CD4-positive, alpha-beta memory T cell (primary cell): Measurements from ENCODE around the gene PRDX5. TPM values are rescaled to one million over a fixed set of nuclear protein-coding genes. Genes with fewer than 3 reads are reported as not detected.

ENCODE experiments used
- CTCF ChIA-PET: fragments of 350-600 bp; sonication (Branson Sonifier 250); formaldehyde crosslinking; loops from one replicate; lab custom pipeline; 2021; ENCODE audit warnings: inconsistent platforms; ENCODE audit not compliant: partially characterized antibody; lab: Charles Lee
- POLR2A ChIA-PET: fragments of 350-600 bp; sonication (Branson Sonifier 250); formaldehyde crosslinking; loops from one replicate; lab custom pipeline; 2021; ENCODE audit not compliant: partially characterized antibody; lab: Charles Lee
- DNase-seq, 5 donors: peaks; one replicate each; pipeline versions ENCODE4 v3.0.0 to v3.0.0-alpha.2; 2020 to 2022; ENCODE audit warnings: mixed read lengths in 1 of 5
- H3K27ac ChIP-seq: one replicate; pipeline ENCODE4 v1.7.0; 2013; ENCODE audit warnings: low read depth, low read length
- H3K27me3 ChIP-seq: 2 replicates; pipeline ENCODE4 v1.7.0; 2013; ENCODE audit warnings: mild to moderate bottlenecking, low read length, moderate library complexity; ENCODE audit not compliant: insufficient read depth
- H3K36me3 ChIP-seq: 2 replicates; pipeline ENCODE4 v1.7.0; 2013; ENCODE audit warnings: mild to moderate bottlenecking, low read length, moderate library complexity; ENCODE audit not compliant: insufficient read depth
- H3K4me1 ChIP-seq: 2 replicates; pipeline ENCODE4 v1.7.0; 2013; ENCODE audit warnings: mild to moderate bottlenecking, low read length, moderate library complexity; ENCODE audit not compliant: insufficient read depth
- H3K4me3 ChIP-seq, 2 donors: one replicate each; pipeline ENCODE4 v1.7.0; 2013; ENCODE audit warnings: low read length in 2 of 2, mild to moderate bottlenecking in 1 of 2
- H3K9me3 ChIP-seq, 2 donors: one replicate each; pipeline ENCODE4 v1.7.0; 2013; ENCODE audit warnings: low read length in 2 of 2, control low read depth in 1 of 2; ENCODE audit not compliant: control insufficient read depth in 1 of 2
- H3K27ac Mint-ChIP-seq, 7 donors: one replicate each; pipeline ENCODE4 v1.8.0; 2020 to 2021; ENCODE audit warnings: mixed read lengths in 7 of 7, mild to moderate bottlenecking in 6 of 7, inconsistent platforms in 3 of 7, moderate library complexity in 3 of 7
- H3K27me3 Mint-ChIP-seq, 2 donors: one replicate each; pipeline ENCODE4 v1.8.0; 2020 to 2021; ENCODE audit warnings: mixed read lengths in 2 of 2
- H3K36me3 Mint-ChIP-seq, 2 donors: one replicate each; pipeline ENCODE4 v1.8.0; 2020 to 2021; ENCODE audit warnings: mixed read lengths in 2 of 2, inconsistent platforms in 1 of 2, mild to moderate bottlenecking in 1 of 2
- H3K4me1 Mint-ChIP-seq, 4 donors: one replicate each; pipeline ENCODE4 v1.8.0; 2020 to 2021; ENCODE audit warnings: mixed read lengths in 4 of 4, mild to moderate bottlenecking in 1 of 4
- H3K4me3 Mint-ChIP-seq, 8 donors: one replicate each; pipeline ENCODE4 v1.8.0; 2020 to 2021; ENCODE audit warnings: mixed read lengths in 8 of 8, mild to moderate bottlenecking in 7 of 8, moderate library complexity in 6 of 8, inconsistent platforms in 3 of 8
- H3K9me3 Mint-ChIP-seq, 8 donors: one replicate each; pipeline ENCODE4 v1.8.0; 2020 to 2021; ENCODE audit warnings: mixed read lengths in 8 of 8, mild to moderate bottlenecking in 5 of 8, inconsistent platforms in 3 of 8, moderate library complexity in 1 of 8
- intact Hi-C: fragments of 100-400 bp; cut with micrococcal nuclease; formaldehyde crosslinking; loops from one replicate; pipeline ENCODE4 v1.15.1; 2023
- polyA plus RNA-seq, 2 donors: library from polyadenylated mRNA; unstranded; fragments of 300-500 nt; fragmentation: Illumina TruSeq; gene quantifications; one replicate each; pipeline ENCODE4 v1.2.3, GENCODE V29; 2021
- total RNA-seq, 2 experiments: library from RNA; stranded (reverse); gene quantifications; one replicate each; pipeline ENCODE4 v1.2.3, GENCODE V29; 2021

The PRDX5 gene
- total and polyA plus RNA-seq, 4 experiments from 2014 or later, result 57.6 to 251 (median 111) TPM

GRCh38 chr11:64294774-64295173 is 23.1 kb upstream of the PRDX5 start:
- Histone ChIP-seq H3K27ac (no peak overlapping the region), H3K27me3 (peaks cover 53% of the 10 kb centered on the region), H3K4me1 (peaks cover 20% of the 10 kb centered on the region), H3K36me3 (no peaks in the 10 kb centered on the region), H3K9me3 (no peaks in the 10 kb centered on the region), H3K4me3 (no peak overlapping the region)
- Mint-ChIP-seq H3K4me3 (no peak overlapping the region), H3K36me3 (no peaks in the 10 kb centered on the region), H3K4me1 (peaks cover 7 to 23% (median 14%) of the 10 kb centered on the region in 4 donors), H3K9me3 (no peaks in the 10 kb centered on the region), H3K27me3 (peaks cover 49 to 50% of the 10 kb centered on the region in 2 donors), H3K27ac (no peak overlapping the region)
- intact Hi-C loops, result no loop called here
- ChIA-PET CTCF (interaction anchor here (0.9 kb wide), 1 partner anchor 10 kb away, joined by 5 read pairs; no protein-coding TSS in a partner anchor), POLR2A (interaction anchor here (2.6 kb wide), 1 partner anchor 10 kb away, joined by 6 read pairs; the partner anchor contains the start of gene BAD)
- DNase-seq, result no peak

- ChIA-PET POLR2A (interaction anchor here (2.5 to 2.6 kb wide), 2 partner anchors 11 to 90 kb away, joined by 6 to 8 read pairs; partner anchors contain the start of genes BAD and FERMT3), CTCF (interaction anchor here (0.9 kb wide), 1 partner anchor 9 kb away, joined by 5 read pairs; no protein-coding TSS in a partner anchor)
- Mint-ChIP-seq H3K9me3 (no peaks in the 10 kb centered on the region), H3K4me1 (peaks cover 11 to 27% (median 19%) of the 10 kb centered on the region in 4 donors), H3K36me3 (no peaks in the 10 kb centered on the region), H3K27ac (no peak overlapping the region), H3K4me3 (no peak overlapping the region), H3K27me3 (peaks cover 49 to 52% of the 10 kb centered on the region in 2 donors)
- Histone ChIP-seq H3K27ac (no peak overlapping the region), H3K4me3 (no peak overlapping the region), H3K9me3 (no peaks in the 10 kb centered on the region), H3K4me1 (peaks cover 30% of the 10 kb centered on the region), H3K27me3 (peaks cover 61% of the 10 kb centered on the region), H3K36me3 (no peaks in the 10 kb centered on the region)
- intact Hi-C loops, result no loop called here
- no peak for DNase-seq
Measured at GRCh38 chr11:64295760-64296159, 22.2 kb upstream of the PRDX5 start.

- Mint-ChIP-seq H3K4me1 (peaks cover 13 to 30% (median 20%) of the 10 kb centered on the region in 4 donors), H3K36me3 (no peaks in the 10 kb centered on the region), H3K4me3 (no peak overlapping the region), H3K9me3 (no peaks in the 10 kb centered on the region), H3K27ac (no peak overlapping the region), H3K27me3 (peaks cover 51 to 52% of the 10 kb centered on the region in 2 donors)
- no peak for DNase-seq
- Histone ChIP-seq H3K36me3 (no peaks in the 10 kb centered on the region), H3K27me3 (peaks cover 58% of the 10 kb centered on the region), H3K4me3 (no peak overlapping the region), H3K9me3 (no peaks in the 10 kb centered on the region), H3K27ac (no peak overlapping the region), H3K4me1 (peaks cover 35% of the 10 kb centered on the region)
- ChIA-PET CTCF (interaction anchor here (0.5 kb wide), 1 partner anchor 689 kb away, joined by 3 read pairs; no protein-coding TSS in a partner anchor), POLR2A (interaction anchor here (2.5 to 2.6 kb wide), 2 partner anchors 12 to 91 kb away, joined by 6 to 8 read pairs; partner anchors contain the start of genes BAD and FERMT3)
- intact Hi-C loops, result no loop called here
Measured at GRCh38 chr11:64296236-64296635, 21.7 kb upstream of the PRDX5 start.

GRCh38 chr11:64296830-64297698 is 20.9 kb upstream of the PRDX5 start:
- Mint-ChIP-seq H3K9me3 (no peaks in the 10 kb centered on the region), H3K36me3 (no peaks in the 10 kb centered on the region), H3K4me3 (peak overlapping the region in 1 of 8 donors; percentile 10), H3K4me1 (peaks cover 13 to 34% (median 20%) of the 10 kb centered on the region in 4 donors), H3K27me3 (peaks cover 51 to 52% of the 10 kb centered on the region in 2 donors), H3K27ac (no peak overlapping the region)
- no peak overlapping the region for H3K4me3 ChIP-seq
- intact Hi-C loops, result no loop called here
- H3K36me3 ChIP-seq, result no peaks in the 10 kb centered on the region
- ChIA-PET POLR2A (interaction anchor here (2.5 to 2.6 kb wide), 2 partner anchors 13 to 92 kb away, joined by 6 to 8 read pairs; partner anchors contain the start of genes BAD and FERMT3), CTCF (interaction anchor here (0.5 to 1.2 kb wide), 3 partner anchors 47 to 688 kb away, joined by 3 to 5 read pairs (median 3); no protein-coding TSS in a partner anchor)
- peaks cover 63% of the 10 kb centered on the region for H3K27me3 ChIP-seq
- no peak for DNase-seq
- H3K4me1 ChIP-seq, result peaks cover 33% of the 10 kb centered on the region
- no peak overlapping the region for H3K27ac ChIP-seq
- H3K9me3 ChIP-seq, result no peaks in the 10 kb centered on the region

- Mint-ChIP-seq H3K9me3 (no peaks in the 10 kb centered on the region), H3K4me3 (peak overlapping the region in 3 of 8 donors; percentile 10 to 34 (median 30)), H3K36me3 (no peaks in the 10 kb centered on the region), H3K27ac (peak overlapping the region in 3 of 7 donors; percentile 5 to 57 (median 16)), H3K27me3 (peaks cover 49 to 50% of the 10 kb centered on the region in 2 donors), H3K4me1 (peaks cover 13 to 34% (median 20%) of the 10 kb centered on the region in 4 donors)
- CTCF ChIA-PET, result interaction anchor here (1.0 to 1.2 kb wide), 2 partner anchors 48 to 93 kb away, joined by 3 to 5 read pairs; no protein-coding TSS in a partner anchor
- Histone ChIP-seq H3K9me3 (no peaks in the 10 kb centered on the region), H3K27me3 (peaks cover 59% of the 10 kb centered on the region), H3K27ac (no peak overlapping the region), H3K4me3 (no peak overlapping the region), H3K36me3 (no peaks in the 10 kb centered on the region), H3K4me1 (peaks cover 26% of the 10 kb centered on the region)
- intact Hi-C loops, result no loop called here
- POLR2A ChIA-PET, result interaction anchor here (2.5 kb wide), 1 partner anchor 92 kb away, joined by 8 read pairs; the partner anchor contains the start of gene FERMT3
- DNase-seq, result no peak
Measured at GRCh38 chr11:64297699-64298358, 20.1 kb upstream of the PRDX5 start.

GRCh38 chr11:64298966-64299846 is 18.7 kb upstream of the PRDX5 start:
- Mint-ChIP-seq H3K27me3 (peaks cover 41 to 43% of the 10 kb centered on the region in 2 donors), H3K4me1 (peaks cover 14 to 37% (median 23%) of the 10 kb centered on the region in 4 donors), H3K4me3 (peak overlapping the region in 7 of 8 donors; percentile 70 to 90 (median 74)), H3K27ac (peak overlapping the region in 4 of 7 donors; percentile 47 to 83 (median 57)), H3K36me3 (no peaks in the 10 kb centered on the region), H3K9me3 (no peaks in the 10 kb centered on the region)
- Histone ChIP-seq H3K27me3 (peaks cover 51% of the 10 kb centered on the region), H3K9me3 (no peaks in the 10 kb centered on the region), H3K4me3 (peak overlapping the region in 1 of 2 donors; percentile 1), H3K4me1 (peaks cover 34% of the 10 kb centered on the region), H3K36me3 (no peaks in the 10 kb centered on the region), H3K27ac (no peak overlapping the region)
- CTCF ChIA-PET, result interaction anchor here (0.8 to 1.2 kb wide), 2 partner anchors 30 to 95 kb away, joined by 3 to 5 read pairs; no protein-coding TSS in a partner anchor
- DNase-seq, result no peak
- POLR2A ChIA-PET, result interaction anchor here (0.7 kb wide), 1 partner anchor 28 kb away, joined by 3 read pairs; no protein-coding TSS in a partner anchor
- intact Hi-C loops, result no loop called here
